Prostate gland (tissue), 2 donors: Measurements from ENCODE around the gene HDAC6.

Experiments
- POLR2A ChIP-seq: fragments of 450-650 bp; IDR thresholded peaks from one replicate; pipeline ENCODE4 v1.6.1; 2016; ENCODE audit warnings: antibody characterized with exemption, mild to moderate bottlenecking
- POLR2AphosphoS5 ChIP-seq: sonication (generic); formaldehyde crosslinking; IDR thresholded peaks from one replicate; pipeline ENCODE4 v1.6.1; 2017; ENCODE audit warnings: antibody characterized with exemption
- TF ChIP-seq, protein P1 (sequence below), 4 experiments: fragments of 200-600 bp in 2 of 4; fragments of 450-650 bp in 2 of 4; sonication (generic) in 2 of 4; IDR thresholded peaks; 1 replicate in 3 of 4; 2 replicates in 1 of 4; pipeline ENCODE4 v1.5.1; 2016 to 2019; ENCODE audit warnings: antibody characterized with exemption in 4 of 4, mild to moderate bottlenecking in 2 of 4, moderate library complexity in 2 of 4

- TF ChIP-seq, protein P1, sequence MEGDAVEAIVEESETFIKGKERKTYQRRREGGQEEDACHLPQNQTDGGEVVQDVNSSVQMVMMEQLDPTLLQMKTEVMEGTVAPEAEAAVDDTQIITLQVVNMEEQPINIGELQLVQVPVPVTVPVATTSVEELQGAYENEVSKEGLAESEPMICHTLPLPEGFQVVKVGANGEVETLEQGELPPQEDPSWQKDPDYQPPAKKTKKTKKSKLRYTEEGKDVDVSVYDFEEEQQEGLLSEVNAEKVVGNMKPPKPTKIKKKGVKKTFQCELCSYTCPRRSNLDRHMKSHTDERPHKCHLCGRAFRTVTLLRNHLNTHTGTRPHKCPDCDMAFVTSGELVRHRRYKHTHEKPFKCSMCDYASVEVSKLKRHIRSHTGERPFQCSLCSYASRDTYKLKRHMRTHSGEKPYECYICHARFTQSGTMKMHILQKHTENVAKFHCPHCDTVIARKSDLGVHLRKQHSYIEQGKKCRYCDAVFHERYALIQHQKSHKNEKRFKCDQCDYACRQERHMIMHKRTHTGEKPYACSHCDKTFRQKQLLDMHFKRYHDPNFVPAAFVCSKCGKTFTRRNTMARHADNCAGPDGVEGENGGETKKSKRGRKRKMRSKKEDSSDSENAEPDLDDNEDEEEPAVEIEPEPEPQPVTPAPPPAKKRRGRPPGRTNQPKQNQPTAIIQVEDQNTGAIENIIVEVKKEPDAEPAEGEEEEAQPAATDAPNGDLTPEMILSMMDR (IDR thresholded peaks at IDR 0.05), result no peak
- no peak for TF ChIP-seq POLR2A
- no peak for TF ChIP-seq POLR2AphosphoS5
These were observed 12.9 kb downstream of the HDAC6 start for GRCh38 chrX:48814722-48815121.
